KMS-11 (cell line): ENCODE results near the gene EPHB2.

Source experiments
- H2AFZ ChIP-seq: fragments of 200-600 bp; sonication (generic); 2 replicates; pipeline ENCODE4 v1.6.1; 2016; ENCODE audit warnings: antibody characterized with exemption, mixed run types, low read depth
- H3K27ac ChIP-seq: fragments of 200-600 bp; sonication (generic); 2 replicates; pipeline ENCODE4 v1.6.1; 2016; ENCODE audit warnings: mild to moderate bottlenecking, mixed run types
- H3K27me3 ChIP-seq: fragments of 200-600 bp; sonication (generic); 2 replicates; pipeline ENCODE4 v1.6.1; 2017; ENCODE audit warnings: mild to moderate bottlenecking, low read depth, mixed run types, moderate library complexity; ENCODE audit not compliant: insufficient read depth
- H3K36me3 ChIP-seq: fragments of 200-600 bp; sonication (generic); 2 replicates; pipeline ENCODE4 v1.6.1; 2017; ENCODE audit warnings: mild to moderate bottlenecking, mixed run types; ENCODE audit not compliant: insufficient read depth
- H3K4me1 ChIP-seq: fragments of 200-600 bp; sonication (generic); 2 replicates; pipeline ENCODE4 v1.6.1; 2016; ENCODE audit warnings: mild to moderate bottlenecking, low read depth, mixed run types; ENCODE audit not compliant: poor library complexity, severe bottlenecking
- H3K4me2 ChIP-seq: fragments of 200-600 bp; sonication (generic); 2 replicates; pipeline ENCODE4 v1.7.0; 2016; ENCODE audit warnings: mild to moderate bottlenecking, mixed run types
- H3K4me3 ChIP-seq: fragments of 200-600 bp; sonication (generic); IDR thresholded peaks from 2 replicates; pipeline ENCODE4 v1.6.1; 2017; ENCODE audit warnings: low read depth, low read length, mixed read lengths; ENCODE audit not compliant: insufficient read depth
- H3K79me2 ChIP-seq: fragments of 200-600 bp; sonication (generic); 2 replicates; pipeline ENCODE4 v1.6.1; 2016; ENCODE audit warnings: low read depth, mixed run types; ENCODE audit not compliant: insufficient read depth
- H3K9ac ChIP-seq: fragments of 200-600 bp; sonication (generic); 2 replicates; pipeline ENCODE4 v1.6.1; 2016; ENCODE audit warnings: mild to moderate bottlenecking, mixed run types
- H4K20me1 ChIP-seq: fragments of 200-600 bp; sonication (generic); 2 replicates; pipeline ENCODE4 v1.6.1; 2016; ENCODE audit warnings: mild to moderate bottlenecking, mixed run types; ENCODE audit not compliant: insufficient read depth
- TF ChIP-seq, protein P1 (sequence below): fragments of 200-600 bp; sonication (generic); conservative IDR thresholded peaks from 2 replicates; pipeline ENCODE4 v1.6.1; 2017; ENCODE audit warnings: low read depth, mild to moderate bottlenecking, antibody characterized with exemption, low read length, moderate library complexity, mixed read lengths

The EPHB2 gene

DNA sequence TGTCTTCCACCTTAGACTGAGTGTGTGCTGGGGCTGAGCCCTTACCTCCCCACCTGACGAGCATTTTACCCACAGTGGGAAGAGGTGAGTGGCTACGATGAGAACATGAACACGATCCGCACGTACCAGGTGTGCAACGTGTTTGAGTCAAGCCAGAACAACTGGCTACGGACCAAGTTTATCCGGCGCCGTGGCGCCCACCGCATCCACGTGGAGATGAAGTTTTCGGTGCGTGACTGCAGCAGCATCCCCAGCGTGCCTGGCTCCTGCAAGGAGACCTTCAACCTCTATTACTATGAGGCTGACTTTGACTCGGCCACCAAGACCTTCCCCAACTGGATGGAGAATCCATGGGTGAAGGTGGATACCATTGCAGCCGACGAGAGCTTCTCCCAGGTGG is 73.7 kb downstream of the EPHB2 start:
- no peak overlapping the region for H3K4me3 ChIP-seq
- H3K9ac ChIP-seq, result no peak overlapping the region
- no peaks in the 10 kb centered on the region for H3K36me3 ChIP-seq
- TF ChIP-seq, protein P1, sequence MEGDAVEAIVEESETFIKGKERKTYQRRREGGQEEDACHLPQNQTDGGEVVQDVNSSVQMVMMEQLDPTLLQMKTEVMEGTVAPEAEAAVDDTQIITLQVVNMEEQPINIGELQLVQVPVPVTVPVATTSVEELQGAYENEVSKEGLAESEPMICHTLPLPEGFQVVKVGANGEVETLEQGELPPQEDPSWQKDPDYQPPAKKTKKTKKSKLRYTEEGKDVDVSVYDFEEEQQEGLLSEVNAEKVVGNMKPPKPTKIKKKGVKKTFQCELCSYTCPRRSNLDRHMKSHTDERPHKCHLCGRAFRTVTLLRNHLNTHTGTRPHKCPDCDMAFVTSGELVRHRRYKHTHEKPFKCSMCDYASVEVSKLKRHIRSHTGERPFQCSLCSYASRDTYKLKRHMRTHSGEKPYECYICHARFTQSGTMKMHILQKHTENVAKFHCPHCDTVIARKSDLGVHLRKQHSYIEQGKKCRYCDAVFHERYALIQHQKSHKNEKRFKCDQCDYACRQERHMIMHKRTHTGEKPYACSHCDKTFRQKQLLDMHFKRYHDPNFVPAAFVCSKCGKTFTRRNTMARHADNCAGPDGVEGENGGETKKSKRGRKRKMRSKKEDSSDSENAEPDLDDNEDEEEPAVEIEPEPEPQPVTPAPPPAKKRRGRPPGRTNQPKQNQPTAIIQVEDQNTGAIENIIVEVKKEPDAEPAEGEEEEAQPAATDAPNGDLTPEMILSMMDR, result no peak
- no peaks in the 10 kb centered on the region for H4K20me1 ChIP-seq
- peaks cover 61% of the 10 kb centered on the region; the same call in 1 of the 2 replicates for H3K27me3 ChIP-seq
- H2AFZ ChIP-seq, result no peak overlapping the region
- H3K27ac ChIP-seq, result no peak overlapping the region
- no peak overlapping the region for H3K4me2 ChIP-seq
- H3K79me2 ChIP-seq, result no peaks in the 10 kb centered on the region
- no peaks in the 10 kb centered on the region for H3K4me1 ChIP-seq

DNA sequence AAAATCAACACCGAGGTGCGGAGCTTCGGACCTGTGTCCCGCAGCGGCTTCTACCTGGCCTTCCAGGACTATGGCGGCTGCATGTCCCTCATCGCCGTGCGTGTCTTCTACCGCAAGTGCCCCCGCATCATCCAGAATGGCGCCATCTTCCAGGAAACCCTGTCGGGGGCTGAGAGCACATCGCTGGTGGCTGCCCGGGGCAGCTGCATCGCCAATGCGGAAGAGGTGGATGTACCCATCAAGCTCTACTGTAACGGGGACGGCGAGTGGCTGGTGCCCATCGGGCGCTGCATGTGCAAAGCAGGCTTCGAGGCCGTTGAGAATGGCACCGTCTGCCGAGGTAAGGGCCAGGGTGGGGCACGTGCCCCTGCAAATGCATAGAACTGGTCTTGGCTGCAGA is 74.1 kb downstream of the EPHB2 start:
- Histone ChIP-seq H3K79me2 (no peaks in the 10 kb centered on the region), H4K20me1 (no peaks in the 10 kb centered on the region), H3K27ac (no peak overlapping the region), H3K27me3 (peaks cover 60% of the 10 kb centered on the region; the same call in 1 of the 2 replicates), H3K36me3 (no peaks in the 10 kb centered on the region), H3K4me2 (no peak overlapping the region), H2AFZ (no peak overlapping the region), H3K9ac (no peak overlapping the region), H3K4me1 (no peaks in the 10 kb centered on the region), H3K4me3 (no peak overlapping the region)
- TF ChIP-seq, protein P1, result no peak

DNA sequence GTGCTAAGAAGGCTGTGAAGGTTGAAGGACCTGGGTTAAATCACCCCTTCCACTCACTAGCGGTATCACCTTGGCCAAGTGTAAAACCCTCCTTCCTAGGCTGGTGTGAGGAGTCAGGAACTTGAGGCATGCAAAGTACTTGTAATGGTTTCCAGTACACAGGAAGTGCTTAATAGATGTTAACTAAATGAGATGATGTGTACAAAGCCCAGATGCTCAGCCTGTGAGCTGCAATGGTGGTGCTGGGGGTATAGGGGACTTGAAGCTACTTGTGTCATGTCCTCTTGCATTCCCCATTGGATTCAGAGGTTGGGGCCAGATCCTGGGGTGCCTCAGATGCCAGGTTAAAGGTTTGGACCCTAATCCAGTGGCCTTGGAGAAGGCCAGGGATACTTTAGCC is 75.5 kb downstream of the EPHB2 start:
- no peaks in the 10 kb centered on the region for H3K4me1 ChIP-seq
- H3K9ac ChIP-seq, result no peak overlapping the region
- no peaks in the 10 kb centered on the region for H4K20me1 ChIP-seq
- H3K4me2 ChIP-seq, result no peak overlapping the region
- TF ChIP-seq, protein P1, result no peak
- H3K79me2 ChIP-seq, result no peaks in the 10 kb centered on the region
- H3K27ac ChIP-seq, result no peak overlapping the region
- no peak overlapping the region for H3K4me3 ChIP-seq
- H3K36me3 ChIP-seq, result no peaks in the 10 kb centered on the region
- H3K27me3 ChIP-seq, result peaks cover 54% of the 10 kb centered on the region; the same call in 1 of the 2 replicates
- H2AFZ ChIP-seq, result no peak overlapping the region

GRCh38 chr1:22786719-22787489 is 76.3 kb downstream of the EPHB2 start:
- no peak overlapping the region for H3K27ac ChIP-seq
- no peak overlapping the region for H3K4me3 ChIP-seq
- peaks cover 56% of the 10 kb centered on the region; the same call in 1 of the 2 replicates for H3K27me3 ChIP-seq
- no peak overlapping the region for H2AFZ ChIP-seq
- no peaks in the 10 kb centered on the region for H3K79me2 ChIP-seq
- no peaks in the 10 kb centered on the region for H3K4me1 ChIP-seq
- no peak overlapping the region for H3K4me2 ChIP-seq
- H3K9ac ChIP-seq, result no peak overlapping the region
- TF ChIP-seq, protein P1, result no peak
- H4K20me1 ChIP-seq, result no peaks in the 10 kb centered on the region
- no peaks in the 10 kb centered on the region for H3K36me3 ChIP-seq
